Parathyroid adenoma (tissue), 2 donors: ENCODE data around the gene ATP6V1F.

ENCODE experiments used
- H2AFZ ChIP-seq: fragments of 300-600 bp; sonication (generic); one replicate; pipeline ENCODE4 v1.7.0; 2017; ENCODE audit warnings: antibody characterized with exemption, mild to moderate bottlenecking
- H3K27ac ChIP-seq: fragments of 300-600 bp; sonication (generic); one replicate; pipeline ENCODE4 v1.7.0; 2017
- H3K27me3 ChIP-seq: fragments of 300-600 bp; sonication (generic); one replicate; pipeline ENCODE4 v1.7.0; 2017; ENCODE audit warnings: low read length; ENCODE audit not compliant: control insufficient read depth, insufficient read depth
- H3K36me3 ChIP-seq: fragments of 300-600 bp; sonication (generic); one replicate; pipeline ENCODE4 v1.7.0; 2017; ENCODE audit warnings: low read length; ENCODE audit not compliant: control insufficient read depth, insufficient read depth
- H3K4me1 ChIP-seq: fragments of 300-600 bp; sonication (generic); one replicate; pipeline ENCODE4 v1.7.0; 2017; ENCODE audit warnings: control low read depth
- H3K4me2 ChIP-seq: fragments of 300-600 bp; sonication (generic); one replicate; pipeline ENCODE4 v1.7.0; 2017; ENCODE audit warnings: low read length
- H3K4me3 ChIP-seq: fragments of 300-600 bp; sonication (generic); one replicate; pipeline ENCODE4 v1.7.0; 2017; ENCODE audit warnings: low read depth, low read length
- H3K79me2 ChIP-seq: fragments of 300-600 bp; sonication (generic); one replicate; pipeline ENCODE4 v1.7.0; 2017; ENCODE audit warnings: control low read depth
- H3K9ac ChIP-seq: fragments of 300-600 bp; sonication (generic); one replicate; pipeline ENCODE4 v1.7.0; 2017; ENCODE audit warnings: mild to moderate bottlenecking
- H3K9me3 ChIP-seq: fragments of 300-600 bp; sonication (generic); one replicate; pipeline ENCODE4 v1.7.0; 2017; ENCODE audit warnings: low read length; ENCODE audit not compliant: control insufficient read depth
- TF ChIP-seq, protein P1 (sequence below): fragments of 300-600 bp; sonication (generic); IDR thresholded peaks from one replicate; pipeline ENCODE4 v1.7.0; 2017; ENCODE audit warnings: antibody characterized with exemption, mild to moderate bottlenecking
- donor health status: primary hyperparathyroidism.

ATP6V1F gene

DNA sequence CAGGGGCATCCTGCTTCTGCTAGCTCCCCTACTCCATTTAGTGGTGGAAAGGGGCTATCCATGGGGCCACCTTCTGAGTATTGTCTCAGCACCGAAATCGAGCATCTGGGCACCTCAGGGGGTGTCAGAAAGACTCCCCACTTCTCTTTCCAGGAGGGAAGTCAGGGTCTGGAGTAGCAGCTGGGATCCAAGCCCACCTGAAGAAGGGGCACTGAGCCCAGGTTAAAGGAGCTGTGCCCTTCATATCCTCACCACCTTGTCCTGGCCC is 29.8 kb upstream of the ATP6V1F start:
- Histone ChIP-seq H3K9ac (no peak overlapping the region), H3K4me1 (peaks cover 14% of the 10 kb centered on the region), H2AFZ (no peak overlapping the region), H3K9me3 (no peaks in the 10 kb centered on the region), H3K4me2 (no peak overlapping the region), H3K4me3 (no peak overlapping the region), H3K27me3 (no peaks in the 10 kb centered on the region), H3K79me2 (no peaks in the 10 kb centered on the region), H3K36me3 (no peaks in the 10 kb centered on the region), H3K27ac (no peak overlapping the region)
- TF ChIP-seq, protein P1, sequence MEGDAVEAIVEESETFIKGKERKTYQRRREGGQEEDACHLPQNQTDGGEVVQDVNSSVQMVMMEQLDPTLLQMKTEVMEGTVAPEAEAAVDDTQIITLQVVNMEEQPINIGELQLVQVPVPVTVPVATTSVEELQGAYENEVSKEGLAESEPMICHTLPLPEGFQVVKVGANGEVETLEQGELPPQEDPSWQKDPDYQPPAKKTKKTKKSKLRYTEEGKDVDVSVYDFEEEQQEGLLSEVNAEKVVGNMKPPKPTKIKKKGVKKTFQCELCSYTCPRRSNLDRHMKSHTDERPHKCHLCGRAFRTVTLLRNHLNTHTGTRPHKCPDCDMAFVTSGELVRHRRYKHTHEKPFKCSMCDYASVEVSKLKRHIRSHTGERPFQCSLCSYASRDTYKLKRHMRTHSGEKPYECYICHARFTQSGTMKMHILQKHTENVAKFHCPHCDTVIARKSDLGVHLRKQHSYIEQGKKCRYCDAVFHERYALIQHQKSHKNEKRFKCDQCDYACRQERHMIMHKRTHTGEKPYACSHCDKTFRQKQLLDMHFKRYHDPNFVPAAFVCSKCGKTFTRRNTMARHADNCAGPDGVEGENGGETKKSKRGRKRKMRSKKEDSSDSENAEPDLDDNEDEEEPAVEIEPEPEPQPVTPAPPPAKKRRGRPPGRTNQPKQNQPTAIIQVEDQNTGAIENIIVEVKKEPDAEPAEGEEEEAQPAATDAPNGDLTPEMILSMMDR = no peak

DNA sequence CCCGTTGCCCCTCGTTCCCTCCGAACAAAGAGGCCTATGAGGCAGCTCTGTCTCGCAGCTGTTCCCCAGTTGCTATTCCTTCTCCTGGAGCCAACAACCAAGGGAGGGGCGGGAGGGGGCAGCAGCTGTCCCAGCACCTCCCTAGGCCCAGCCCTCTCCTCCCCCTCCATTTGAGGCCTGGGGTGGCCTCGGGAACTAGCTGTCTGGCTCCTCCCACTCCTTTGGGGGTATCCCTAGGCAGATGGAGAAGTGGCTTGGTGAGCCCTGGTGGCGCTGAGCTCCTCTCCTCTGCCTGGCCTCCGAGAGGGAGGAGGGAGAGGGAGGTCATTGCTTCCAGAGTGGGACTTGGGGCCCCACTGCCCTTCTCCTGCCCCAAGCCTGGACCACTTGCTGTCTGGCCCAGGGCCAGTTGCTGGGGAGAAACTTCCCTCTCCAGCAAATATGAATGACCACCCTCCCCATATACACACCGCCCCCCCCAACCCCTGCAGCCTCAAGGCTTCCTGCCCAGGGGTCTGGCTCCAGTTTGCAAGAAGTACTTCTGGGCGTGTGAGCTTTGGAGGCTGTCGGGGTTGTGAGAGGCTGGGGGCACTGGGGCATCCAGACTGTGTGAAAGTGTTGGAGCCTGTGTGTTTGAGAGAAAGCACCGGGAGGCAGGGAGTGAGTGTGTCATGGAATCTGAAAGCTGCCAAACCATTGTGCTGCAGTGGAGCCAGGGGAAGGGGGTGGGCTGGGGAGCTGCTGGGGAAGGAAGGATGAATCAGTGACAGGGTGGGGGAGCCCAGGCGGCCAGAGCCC is 29.3 kb upstream of the ATP6V1F start:
- Histone ChIP-seq H3K27ac (no peak overlapping the region), H3K27me3 (no peaks in the 10 kb centered on the region), H2AFZ (no peak overlapping the region), H3K36me3 (no peaks in the 10 kb centered on the region), H3K9ac (no peak overlapping the region), H3K9me3 (no peaks in the 10 kb centered on the region), H3K4me1 (peaks cover 14% of the 10 kb centered on the region), H3K4me2 (no peak overlapping the region), H3K4me3 (no peak overlapping the region), H3K79me2 (no peaks in the 10 kb centered on the region)
- TF ChIP-seq, protein P1 = no peak

DNA sequence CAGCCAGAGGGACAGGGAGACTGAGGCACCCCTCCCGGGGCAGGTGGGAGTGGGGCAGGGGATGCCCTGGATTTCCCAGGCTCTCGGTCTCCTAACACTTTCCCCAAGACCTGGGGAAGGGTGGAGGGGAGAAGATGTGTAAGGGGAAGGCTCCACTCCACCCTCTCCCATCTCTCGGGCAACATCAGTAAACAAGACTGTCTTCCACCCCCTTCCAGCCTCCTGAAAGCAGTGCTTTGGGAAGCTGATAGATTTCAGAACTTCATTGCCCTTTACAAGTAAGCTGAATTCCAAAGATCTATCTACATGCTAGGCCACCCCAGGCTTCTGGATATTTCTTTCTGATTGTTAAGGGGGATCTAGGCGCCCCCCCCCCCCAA is 28.7 kb upstream of the ATP6V1F start:
- H3K4me3 ChIP-seq = no peak overlapping the region
- H3K36me3 ChIP-seq = no peaks in the 10 kb centered on the region
- H2AFZ ChIP-seq = no peak overlapping the region
- H3K4me1 ChIP-seq = peaks cover 14% of the 10 kb centered on the region
- no peak overlapping the region for H3K4me2 ChIP-seq
- TF ChIP-seq, protein P1 = no peak
- H3K79me2 ChIP-seq = no peaks in the 10 kb centered on the region
- no peak overlapping the region for H3K9ac ChIP-seq
- no peaks in the 10 kb centered on the region for H3K9me3 ChIP-seq
- H3K27me3 ChIP-seq = no peaks in the 10 kb centered on the region
- H3K27ac ChIP-seq = no peak overlapping the region

DNA sequence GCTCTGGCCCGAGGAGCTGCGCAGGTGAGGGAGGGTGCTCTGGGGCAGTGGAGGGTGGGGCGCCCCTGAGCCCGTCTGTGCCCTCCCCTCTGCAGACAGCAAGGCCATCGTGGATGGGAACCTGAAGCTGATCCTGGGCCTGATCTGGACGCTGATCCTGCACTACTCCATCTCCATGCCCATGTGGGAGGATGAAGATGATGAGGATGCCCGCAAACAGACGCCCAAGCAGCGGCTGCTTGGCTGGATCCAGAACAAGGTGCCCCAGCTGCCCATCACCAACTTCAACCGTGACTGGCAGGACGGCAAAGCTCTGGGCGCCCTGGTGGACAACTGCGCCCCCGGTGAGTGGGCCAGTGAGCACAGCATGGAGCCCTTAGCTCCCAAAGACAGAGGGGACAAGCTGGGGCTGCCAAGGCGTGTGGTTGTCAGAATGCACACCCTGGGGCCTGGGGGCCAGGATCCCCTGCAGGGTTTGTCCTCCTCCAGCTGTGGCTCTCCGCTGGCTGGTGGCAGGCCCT is 27.4 kb upstream of the ATP6V1F start:
- no peak overlapping the region for H3K27ac ChIP-seq

More for the DNA sequence above, 27.4 kb upstream of the ATP6V1F start:
- H3K9ac ChIP-seq = no peak overlapping the region
- H3K79me2 ChIP-seq = no peaks in the 10 kb centered on the region
- H2AFZ ChIP-seq = no peak overlapping the region
- no peak overlapping the region for H3K4me3 ChIP-seq
- no peaks in the 10 kb centered on the region for H3K9me3 ChIP-seq
- no peaks in the 10 kb centered on the region for H3K27me3 ChIP-seq
- TF ChIP-seq, protein P1 = no peak
- no peak overlapping the region for H3K4me2 ChIP-seq
- H3K36me3 ChIP-seq = no peaks in the 10 kb centered on the region
- peaks cover 14% of the 10 kb centered on the region for H3K4me1 ChIP-seq
